SKM-1 treated with dmso at 0.1 percent for 144 hours (cell line): ENCODE data around the gene PACS1.

Source experiments
- DNase-seq: peaks from one replicate; lab custom pipeline; 2025; ENCODE audit not compliant: unreplicated experiment; lab: John Stamatoyannopoulos, UW

PACS1 gene

DNA sequence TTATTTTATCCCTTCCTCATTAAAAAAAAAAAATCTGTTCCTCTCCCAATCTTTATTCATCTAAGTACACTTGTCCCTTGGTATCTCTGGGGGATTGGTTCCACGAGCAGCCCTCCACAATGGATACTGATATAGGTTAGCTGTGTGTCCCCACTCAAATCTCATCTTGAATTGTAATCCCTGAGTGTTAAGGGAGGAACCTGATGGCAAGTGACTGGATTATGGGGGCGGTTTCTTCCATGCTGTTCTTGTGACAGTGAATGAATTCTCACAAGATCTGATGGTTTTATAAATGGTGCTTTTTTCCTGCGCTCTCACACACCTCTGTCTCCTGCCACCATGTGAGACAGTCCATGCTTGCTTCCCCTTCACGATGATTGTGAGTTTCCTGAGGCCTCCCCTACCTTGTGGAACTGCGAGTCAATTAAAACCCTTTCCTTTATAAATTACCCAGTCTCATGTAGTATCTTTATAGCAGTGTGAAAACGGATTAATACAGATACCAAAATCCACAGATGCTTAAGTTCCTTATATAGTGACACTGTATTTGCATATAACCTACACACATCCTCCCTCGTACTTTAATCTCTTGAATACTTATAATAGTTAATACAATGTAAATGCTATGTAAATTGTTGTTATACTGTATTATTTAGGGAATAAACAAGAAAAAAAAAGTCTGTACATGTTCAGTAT, 62.0 kb downstream of the PACS1 start:
- DNase-seq = no peak

GRCh38 chr11:66133216-66133775, 63.2 kb downstream of the PACS1 start:
- DNase-seq = no peak

DNA sequence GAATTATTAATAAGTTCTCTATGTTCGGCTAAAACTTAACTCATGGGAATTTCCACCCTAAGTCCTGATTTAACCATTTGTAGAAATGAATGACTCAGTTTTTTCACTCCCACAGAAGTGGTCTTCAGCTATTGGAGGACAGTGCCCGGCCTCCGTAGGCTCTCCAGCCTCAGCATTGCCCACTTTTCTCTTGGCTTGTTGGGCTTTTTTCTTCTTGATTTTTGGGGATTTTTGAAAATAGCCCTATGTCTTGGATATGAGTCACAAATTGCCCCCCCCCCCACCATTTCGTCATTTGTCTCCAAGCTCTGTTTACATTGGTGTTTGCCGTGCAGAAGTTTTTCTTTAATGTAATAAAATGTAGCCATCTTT, 66.7 kb downstream of the PACS1 start:
- DNase-seq = no peak

- DNase-seq = no peak
Observed at GRCh38 chr11:66139817-66140404, 69.8 kb downstream of the PACS1 start.

DNA sequence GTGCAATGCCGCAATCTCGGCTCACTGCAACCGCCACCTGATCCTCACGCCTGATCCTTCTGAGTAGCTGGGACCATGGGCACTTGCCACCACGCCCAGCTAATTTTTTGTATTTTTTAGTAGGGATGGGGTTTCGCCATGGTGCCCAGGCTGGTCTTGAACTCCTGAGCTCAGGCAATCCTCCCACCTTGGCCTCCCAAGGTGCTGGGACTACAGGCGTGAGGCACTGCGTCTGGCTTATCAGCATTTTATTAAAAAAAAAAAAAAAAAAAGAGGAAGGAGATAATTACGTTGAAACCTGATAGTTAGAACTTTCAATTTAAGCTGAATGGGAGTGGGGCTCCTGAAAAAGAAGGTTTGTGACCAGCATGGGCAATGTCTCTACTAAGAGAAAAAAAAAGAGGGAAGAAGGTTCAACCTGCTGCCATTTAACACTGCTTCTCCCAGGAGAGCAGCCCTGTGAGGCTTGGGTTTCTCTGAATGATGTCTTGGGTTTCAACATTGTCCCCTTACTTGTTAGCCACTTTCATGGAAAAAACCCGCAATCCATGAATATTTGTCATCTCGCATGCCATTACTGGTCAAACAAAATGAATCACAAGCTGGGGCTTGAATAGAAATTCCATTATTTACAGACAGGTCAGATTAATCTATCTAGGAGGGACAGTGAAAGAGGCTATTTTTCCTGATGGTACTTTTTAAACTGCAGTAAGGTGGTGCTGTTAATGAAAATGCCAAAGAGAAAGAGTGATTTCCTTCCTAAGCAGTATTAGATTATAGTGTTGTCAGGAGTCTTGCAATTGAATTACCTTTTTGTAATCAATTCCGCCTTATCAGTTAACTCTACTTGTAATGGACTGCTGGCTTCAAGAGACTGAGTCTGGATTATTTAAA, 72.5 kb downstream of the PACS1 start:
- DNase-seq = no peak

DNA sequence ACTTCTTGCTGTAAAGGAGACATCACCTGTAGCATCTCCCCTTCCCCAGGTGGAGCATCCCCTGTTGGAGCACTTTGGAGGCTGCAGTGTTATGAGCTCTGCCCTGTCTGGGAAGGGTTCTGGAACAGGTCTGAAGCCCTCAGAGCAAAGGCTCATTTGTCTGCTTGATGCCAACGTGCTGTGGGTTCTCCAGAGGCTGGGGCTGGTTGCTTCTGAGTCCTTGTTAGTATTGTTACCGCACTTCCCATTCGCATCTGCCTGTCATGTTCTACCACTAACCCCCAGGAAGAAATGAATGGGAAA, 73.1 kb downstream of the PACS1 start:
- DNase-seq = no peak

DNA sequence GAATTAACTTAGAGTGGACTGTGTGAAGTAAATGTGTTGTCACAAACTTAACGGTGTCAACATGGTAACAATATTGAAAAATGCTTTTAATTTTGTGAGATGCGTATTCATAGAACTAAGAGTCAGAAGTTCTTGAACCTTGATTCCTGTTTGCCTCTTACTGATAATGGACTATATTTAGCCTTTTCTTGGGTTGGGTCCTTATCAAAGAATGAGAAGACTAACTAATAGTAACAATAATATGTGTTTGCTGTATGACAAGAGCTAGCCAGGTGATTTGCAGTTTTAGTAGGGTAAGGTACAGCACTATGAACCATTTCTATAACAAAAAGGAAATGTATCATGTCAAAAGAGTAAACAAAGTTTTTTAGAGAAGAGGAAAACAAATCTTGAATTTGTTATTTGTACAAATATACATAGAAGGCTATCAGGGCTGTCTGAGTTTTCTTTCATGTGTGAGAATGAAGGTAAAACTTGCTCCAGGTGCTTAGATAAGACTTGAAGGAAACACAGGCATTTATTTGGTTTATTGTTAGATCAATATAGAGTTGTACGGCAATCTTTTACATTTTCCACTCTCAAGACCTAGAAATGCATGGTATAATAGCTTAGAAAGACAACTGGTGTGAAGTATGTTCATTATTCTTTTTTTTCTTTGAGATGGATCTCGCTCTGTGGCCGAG, 74.1 kb downstream of the PACS1 start:
- no peak for DNase-seq

DNA sequence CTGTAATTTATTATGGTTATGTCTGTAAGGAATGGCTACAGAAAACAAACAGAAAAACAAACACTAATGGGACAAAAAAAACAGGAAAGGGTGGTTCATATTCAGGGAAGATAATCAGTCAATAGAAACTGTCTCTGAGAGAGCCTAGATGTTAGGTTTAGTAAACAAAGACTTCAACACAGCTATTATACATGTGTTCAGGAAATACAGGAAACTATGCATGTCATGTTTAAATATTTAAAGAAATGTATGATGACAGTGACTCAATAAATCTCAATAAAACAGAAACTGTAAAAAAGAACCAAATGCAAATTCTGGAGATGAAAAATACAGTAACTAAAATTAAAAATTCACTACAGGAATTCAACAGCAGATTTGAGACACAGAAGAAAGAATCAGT, 76.0 kb downstream of the PACS1 start:
- DNase-seq = no peak

- no peak for DNase-seq
Observed at GRCh38 chr11:66146940-66147339, 76.9 kb downstream of the PACS1 start.

GRCh38 chr11:66150140-66150539, 80.1 kb downstream of the PACS1 start:
- DNase-seq = no peak

DNA sequence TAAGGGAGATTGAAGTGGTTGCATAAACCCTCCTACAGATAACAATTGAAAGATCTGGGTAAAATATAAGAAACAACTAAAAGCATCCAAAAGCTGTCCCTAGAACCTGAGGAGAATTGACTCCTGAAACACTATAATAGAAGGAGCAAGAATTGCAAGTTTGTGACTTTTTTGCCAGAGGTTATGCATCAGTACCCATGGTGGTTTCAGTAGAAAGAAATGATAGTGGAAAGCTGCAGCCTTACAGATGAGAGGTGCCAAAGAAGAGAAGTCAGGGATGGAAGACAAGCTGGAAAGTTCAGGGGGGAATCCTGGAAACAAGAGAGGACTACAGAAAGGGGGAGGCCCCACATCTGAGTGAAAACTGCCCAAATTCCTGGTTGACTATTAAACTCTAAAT, 80.7 kb downstream of the PACS1 start:
- no peak for DNase-seq

DNA sequence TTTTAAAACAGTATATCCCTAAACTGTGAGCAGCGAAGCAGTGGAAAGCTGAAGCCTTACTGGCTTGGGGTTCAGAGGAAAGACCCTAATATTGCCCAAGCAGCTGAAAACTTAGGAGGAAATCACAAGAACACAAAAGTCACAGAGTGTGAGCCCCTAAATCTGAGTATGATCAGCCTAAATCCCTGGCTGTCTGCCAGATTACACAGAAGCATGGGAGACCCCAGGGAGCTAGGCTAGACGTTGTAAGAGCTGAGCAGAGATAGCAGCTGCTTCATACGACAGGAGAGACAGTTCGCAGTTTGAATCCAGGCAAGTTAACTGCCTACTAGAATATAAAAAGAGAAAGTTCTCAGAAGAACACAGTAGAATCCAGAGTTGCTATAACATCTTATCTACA, 81.2 kb downstream of the PACS1 start:
- DNase-seq = no peak

- no peak for DNase-seq
Observed at GRCh38 chr11:66154109-66154508, 84.0 kb downstream of the PACS1 start.

DNA sequence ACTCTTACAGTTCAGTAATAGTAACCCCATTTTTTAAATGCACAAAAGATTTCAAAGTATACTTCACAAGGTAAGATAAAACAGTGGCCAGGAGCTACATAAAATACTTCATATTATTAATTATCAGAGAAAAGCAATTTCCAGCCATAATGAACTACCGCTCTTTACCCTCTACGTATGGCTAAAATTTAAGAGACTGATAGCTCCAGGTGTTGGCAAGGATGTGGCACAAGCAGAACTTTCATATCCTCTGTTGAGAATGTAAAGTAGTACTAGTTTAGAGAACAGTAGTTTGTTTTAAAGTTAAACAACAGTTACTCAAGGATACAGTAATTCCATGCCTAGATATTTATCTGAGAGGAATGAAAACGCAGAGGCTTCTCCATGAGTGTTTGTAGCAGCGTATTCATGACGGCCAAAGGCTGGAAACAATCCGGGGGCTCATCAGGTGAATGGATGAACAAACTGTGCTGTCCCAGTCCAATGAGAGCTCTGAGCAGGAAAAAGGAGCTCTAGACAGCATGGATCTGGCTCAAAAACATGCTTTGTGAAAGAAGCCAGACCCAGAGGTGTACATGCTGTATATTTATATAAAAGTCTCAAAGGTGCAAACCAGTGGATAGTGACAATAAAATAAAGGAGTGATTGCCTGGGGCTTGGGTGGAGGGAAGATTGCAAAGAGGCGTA, 85.5 kb downstream of the PACS1 start:
- no peak for DNase-seq

GRCh38 chr11:66157182-66157864, 87.3 kb downstream of the PACS1 start:
- DNase-seq = no peak

DNA sequence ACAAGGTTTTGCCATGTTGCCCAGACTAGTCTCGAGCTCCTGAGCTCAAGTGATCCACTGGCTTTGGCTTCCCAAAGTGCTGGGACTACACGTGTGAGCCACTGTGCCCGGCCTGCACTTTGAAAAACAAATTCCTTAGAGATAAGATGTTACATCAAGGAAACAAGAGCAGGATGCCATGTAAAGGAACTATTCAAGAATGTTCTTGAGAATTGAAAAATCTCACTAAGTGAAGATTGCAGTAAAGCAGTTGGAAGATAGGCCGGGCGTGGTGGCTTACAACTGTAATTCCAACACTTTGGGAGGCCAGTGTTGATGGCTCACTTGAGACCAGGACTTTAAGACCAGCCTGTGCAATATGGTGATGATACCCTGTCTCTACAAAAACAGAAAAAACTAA, 88.1 kb downstream of the PACS1 start:
- no peak for DNase-seq

DNA sequence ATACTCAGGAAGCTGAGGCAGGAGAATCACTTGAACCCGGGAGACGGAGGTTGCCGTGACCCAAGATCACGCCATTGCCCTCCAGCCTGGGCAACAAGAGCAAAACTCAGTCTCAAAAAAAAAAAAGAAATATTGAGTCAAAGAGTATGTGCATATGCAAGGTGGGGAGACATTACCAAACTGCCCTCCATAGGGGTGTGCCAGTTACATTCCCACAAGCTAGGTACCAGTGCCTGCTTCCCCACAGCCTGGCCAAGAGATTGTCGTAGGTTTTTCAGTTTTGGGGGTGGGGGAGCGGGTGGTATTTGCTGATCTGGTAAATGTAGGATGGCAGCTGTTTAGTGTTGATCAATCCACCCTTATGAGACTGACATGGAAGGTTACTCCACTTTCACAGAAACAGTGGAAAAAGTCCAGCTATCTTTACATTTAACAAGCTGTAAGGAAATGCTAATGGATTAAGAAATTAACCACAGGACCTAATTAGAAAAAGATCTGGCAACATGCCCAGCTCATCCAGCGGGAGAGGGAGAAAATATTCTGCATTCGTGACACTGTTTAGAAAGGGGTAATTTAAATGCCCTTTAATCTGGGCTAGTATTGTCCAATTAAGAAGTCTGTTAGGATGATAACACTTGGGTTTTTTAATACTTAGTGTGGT, 89.4 kb downstream of the PACS1 start:
- DNase-seq = no peak

DNA sequence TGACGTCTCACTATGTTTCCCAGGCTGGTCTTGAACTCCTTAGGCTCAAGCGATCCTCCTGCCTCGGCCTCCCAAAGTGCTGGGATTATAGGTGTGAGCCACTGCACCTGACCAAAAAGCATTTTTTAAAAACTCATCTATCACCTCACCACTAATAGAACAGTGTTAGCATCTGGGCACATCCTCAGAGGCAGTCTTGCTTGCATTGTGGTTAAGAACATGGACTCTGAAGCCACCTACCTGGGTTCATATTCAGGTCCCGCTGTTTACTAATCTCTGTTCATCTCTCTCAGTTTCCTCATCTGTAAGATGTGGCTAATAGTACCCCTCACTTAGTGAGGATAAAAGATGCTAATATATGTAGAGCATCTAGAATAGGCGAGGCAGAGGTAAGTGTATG, 90.6 kb downstream of the PACS1 start:
- DNase-seq = no peak

DNA sequence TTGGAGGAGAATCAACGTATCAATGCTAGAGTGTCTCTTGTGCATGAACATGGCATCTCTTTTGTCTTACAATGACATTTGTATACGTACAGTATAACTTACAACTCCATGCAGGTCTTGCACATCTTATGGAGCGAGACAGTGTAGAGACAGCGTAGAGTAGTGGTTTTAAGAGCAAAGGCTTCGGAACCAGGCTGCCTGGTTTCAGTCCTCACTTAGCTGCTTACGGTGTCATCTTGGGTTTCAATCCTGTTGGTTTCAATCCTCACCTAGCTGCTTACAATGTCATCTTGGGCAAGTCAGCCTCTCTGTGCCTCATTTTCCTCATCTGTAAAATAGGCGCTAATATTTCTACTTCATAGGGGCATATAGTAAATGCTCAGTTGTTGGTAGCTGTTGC, 98.2 kb downstream of the PACS1 start:
- no peak for DNase-seq

DNA sequence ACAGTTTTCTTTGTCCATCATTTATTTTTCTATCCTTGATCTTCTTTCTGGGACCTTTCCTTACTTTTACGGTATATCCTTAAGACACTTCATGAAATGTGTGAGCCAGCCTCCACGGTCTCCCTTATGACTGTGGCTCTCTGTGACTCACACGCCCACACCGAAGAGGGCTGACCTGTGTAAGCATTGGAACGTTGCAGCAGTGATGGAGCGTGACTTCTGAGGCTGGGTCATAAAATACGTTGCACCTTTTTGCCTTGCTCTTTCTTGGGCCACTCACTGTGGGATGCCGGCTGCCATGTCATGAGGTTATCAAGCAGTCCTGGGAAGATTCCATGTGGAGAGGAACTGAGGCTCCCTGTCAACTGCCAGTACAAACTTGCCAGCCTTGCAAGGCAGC, 102.1 kb downstream of the PACS1 start:
- DNase-seq = no peak
